WERI-Rb-1 (cell line): ENCODE measurements around the gene ZNF3.

Experiments used
- DNase-seq: peaks from one replicate; pipeline ENCODE4 v3.0.0-alpha.2; 2020
- H3K27ac ChIP-seq: fragments of 250-450 bp; sonication (Bioruptor Pico); 2 replicates; pipeline ENCODE4 v1.5.1; 2020; ENCODE audit warnings: mild to moderate bottlenecking, moderate library complexity
- H3K27me3 ChIP-seq: fragments of 250-450 bp; sonication (Bioruptor Pico); 2 replicates; pipeline ENCODE4 v1.5.1; 2021; ENCODE audit warnings: mild to moderate bottlenecking, low read depth, moderate library complexity; ENCODE audit not compliant: insufficient read depth, severe bottlenecking
- H3K36me3 ChIP-seq: fragments of 250-450 bp; sonication (Bioruptor Pico); 2 replicates; pipeline ENCODE4 v1.5.1; 2020; ENCODE audit warnings: mild to moderate bottlenecking, moderate library complexity
- H3K4me3 ChIP-seq: 2 replicates; pipeline ENCODE4 v1.5.1; 2011; ENCODE audit warnings: low read depth, mild to moderate bottlenecking, control low read depth, low read length
- H3K9me3 ChIP-seq: fragments of 250-450 bp; sonication (Bioruptor Pico); 2 replicates; pipeline ENCODE4 v1.5.1; 2021; ENCODE audit warnings: mild to moderate bottlenecking, moderate library complexity; ENCODE audit not compliant: severe bottlenecking
- CTCF ChIP-seq: IDR thresholded peaks from 2 replicates; pipeline ENCODE4 v1.5.1; 2011; ENCODE audit warnings: low read depth, mild to moderate bottlenecking, control low read depth, inconsistent platforms, low read length

Gene ZNF3

DNA sequence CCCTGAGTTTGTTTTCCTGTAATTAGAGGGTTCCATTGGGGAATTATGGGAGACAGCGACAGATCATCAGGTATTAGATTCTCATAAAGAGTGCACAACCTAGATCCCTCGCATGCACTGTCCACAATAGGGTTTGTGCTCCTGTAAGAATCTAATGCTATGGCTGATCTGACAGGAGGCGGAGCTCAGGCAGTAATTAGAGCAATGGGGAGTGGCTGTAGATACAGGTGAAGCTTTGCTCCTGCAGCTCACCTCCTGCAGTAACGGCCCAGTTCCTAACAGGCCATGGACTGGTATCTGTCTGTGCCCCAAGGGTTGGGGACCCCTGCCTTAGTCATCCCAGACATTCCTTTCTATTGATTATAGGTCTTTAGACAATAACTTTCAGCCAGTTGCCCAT, 32.8 kb downstream of the ZNF3 start:
- no peak for DNase-seq
- Histone ChIP-seq H3K36me3 (no peaks in the 10 kb centered on the region; the same call in none of the 2 replicates), H3K27ac (no peak overlapping the region), H3K4me3 (no peak overlapping the region), H3K9me3 (no peaks in the 10 kb centered on the region), H3K27me3 (no peaks in the 10 kb centered on the region)
- TF ChIP-seq CTCF = no peak

- no peaks in the 10 kb centered on the region for H3K27me3 ChIP-seq
- 0 out of 2 replicates have a peak, but pooled peaks have one; percentile 4 for TF ChIP-seq CTCF
- no peak overlapping the region for H3K27ac ChIP-seq
- H3K4me3 ChIP-seq = no peak overlapping the region
- H3K9me3 ChIP-seq = no peaks in the 10 kb centered on the region
- H3K36me3 ChIP-seq = no peaks in the 10 kb centered on the region; the same call in 1 of the 2 replicates
- no peak for DNase-seq
These were observed 36.8 kb downstream of the ZNF3 start for GRCh38 chr7:100044718-100045117.

GRCh38 chr7:100040575-100040974, 40.9 kb downstream of the ZNF3 start:
- no peak overlapping the region for H3K27ac ChIP-seq
- no peak for DNase-seq

DNA sequence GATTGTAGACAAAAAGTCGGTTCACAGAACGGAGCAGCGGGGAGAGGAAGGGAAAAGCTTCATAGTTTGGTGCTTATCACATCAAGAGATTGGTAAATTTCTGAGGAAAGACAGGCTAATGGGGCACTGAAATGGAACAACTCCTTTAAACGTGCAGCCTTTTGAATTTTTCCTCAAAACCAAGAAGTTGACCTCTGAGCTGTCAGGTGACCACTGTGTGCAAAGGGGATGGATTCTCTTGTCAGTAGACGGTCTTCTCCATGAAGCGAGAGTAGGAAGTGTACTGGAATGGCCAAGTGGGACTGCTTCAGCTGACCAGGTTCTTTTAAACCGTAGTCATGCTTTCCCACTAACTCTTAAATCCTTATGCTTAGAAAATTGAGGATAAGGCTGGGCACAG, 43.2 kb downstream of the ZNF3 start:
- no peak overlapping the region for H3K27ac ChIP-seq
- H3K36me3 ChIP-seq = peaks cover 42% of the 10 kb centered on the region
- no peaks in the 10 kb centered on the region for H3K27me3 ChIP-seq
- DNase-seq = no peak
- no peaks in the 10 kb centered on the region for H3K9me3 ChIP-seq
- TF ChIP-seq CTCF = no peak
- no peak overlapping the region for H3K4me3 ChIP-seq

More at GRCh38 chr7:100040575-100040974, 40.9 kb downstream of the ZNF3 start:
- Histone ChIP-seq H3K36me3 (peaks cover 20% of the 10 kb centered on the region), H3K4me3 (no peak overlapping the region), H3K9me3 (no peaks in the 10 kb centered on the region), H3K27me3 (no peaks in the 10 kb centered on the region)
- TF ChIP-seq CTCF = no peak

GRCh38 chr7:100035876-100036275, 45.6 kb downstream of the ZNF3 start:
- Histone ChIP-seq H3K27me3 (no peaks in the 10 kb centered on the region), H3K27ac (no peak overlapping the region), H3K36me3 (peaks cover 58% of the 10 kb centered on the region), H3K9me3 (no peaks in the 10 kb centered on the region), H3K4me3 (no peak overlapping the region)
- no peak for TF ChIP-seq CTCF
- no peak for DNase-seq

DNA sequence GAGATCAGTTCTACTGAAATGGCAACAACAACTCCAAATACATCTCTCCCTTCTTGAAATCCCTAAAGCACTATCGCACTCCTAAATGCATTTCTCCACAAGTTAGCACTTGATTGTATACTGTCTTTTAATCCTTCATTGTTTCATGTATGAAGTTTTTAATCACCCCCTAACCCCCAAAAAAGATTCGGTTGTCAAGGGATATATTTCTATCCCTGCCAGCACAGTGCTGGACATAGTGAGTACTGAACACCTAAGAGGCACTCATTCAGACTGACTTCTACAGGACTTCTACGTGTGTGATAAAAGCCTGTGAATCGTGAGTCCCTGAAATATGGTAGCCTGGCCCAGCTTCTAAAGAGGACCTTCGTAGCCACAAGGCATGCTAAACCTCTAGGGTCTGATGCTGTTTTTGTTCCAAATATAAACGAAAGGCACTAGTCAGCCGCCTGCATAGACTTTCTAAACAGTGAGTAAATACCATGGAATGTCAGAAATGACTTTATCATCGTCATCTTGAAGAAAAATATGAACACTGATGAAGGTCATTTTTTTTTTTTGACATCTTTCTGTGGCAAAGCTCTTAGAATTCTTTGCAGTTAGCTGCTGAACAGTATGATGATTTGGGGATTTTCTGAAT, 46.5 kb downstream of the ZNF3 start:
- no peak for TF ChIP-seq CTCF
- Histone ChIP-seq H3K27me3 (no peaks in the 10 kb centered on the region), H3K4me3 (no peak overlapping the region), H3K36me3 (peaks cover 67% of the 10 kb centered on the region), H3K9me3 (no peaks in the 10 kb centered on the region), H3K27ac (no peak overlapping the region)
- no peak for DNase-seq
